Measurements from ENCODE around the gene INAFM2. TPM values are rescaled to one million over a fixed set of nuclear protein-coding genes. Genes with fewer than 3 reads are reported as not detected.
A peak's percentile ranks its signal among the peaks of the same experiment; 100 is the strongest.

The INAFM2 gene
- polyA plus RNA-seq, 1 donor from 2014 or later = 14.8 TPM

- Histone ChIP-seq H3K4me2 (ENCODE audit: low read length) (no peak overlapping the region), H3K9me2 (ENCODE audit: insufficient read depth, low read length) (no peaks in the 10 kb centered on the region), H3K27me3 (ENCODE audit: insufficient read depth, low read depth, low read length) (no peaks in the 10 kb centered on the region), H4K20me1 (ENCODE audit: insufficient read depth) (no peaks in the 10 kb centered on the region), H3F3A (ENCODE audit: insufficient read depth, low read length, poor library complexity, severe bottlenecking) (no peaks in the 10 kb centered on the region), H3K4me3 (ENCODE audit: low read length) (peak overlapping the region; percentile 56), H3K9ac (ENCODE audit: low read length) (peak overlapping the region; percentile 20), H3K27ac (ENCODE audit: low read length) (no peak overlapping the region), H3K36me3 (ENCODE audit: insufficient read depth, low read length) (no peaks in the 10 kb centered on the region), H2AFZ (ENCODE audit: low read depth, low read length) (no peak overlapping the region), H3K9me3 (ENCODE audit: low read length) (no peaks in the 10 kb centered on the region), H3K79me2 (replicated peaks; ENCODE audit: insufficient read depth, low read length) (no peaks in the 10 kb centered on the region)
- TF ChIP-seq EZH2 (IDR thresholded peaks at IDR 0.05; ENCODE audit: borderline replicate concordance, insufficient read depth, low read length, poor library complexity, severe bottlenecking) (no peak), EP300 (conservative IDR thresholded peaks at IDR 0.05; ENCODE audit: poor library complexity, severe bottlenecking) (no peak), RAD21 (conservative IDR thresholded peaks at IDR 0.05) (no peak), TAF1 (IDR thresholded peaks at IDR 0.05; ENCODE audit: low read depth) (no peak)
- TF ChIP-seq, protein P1, sequence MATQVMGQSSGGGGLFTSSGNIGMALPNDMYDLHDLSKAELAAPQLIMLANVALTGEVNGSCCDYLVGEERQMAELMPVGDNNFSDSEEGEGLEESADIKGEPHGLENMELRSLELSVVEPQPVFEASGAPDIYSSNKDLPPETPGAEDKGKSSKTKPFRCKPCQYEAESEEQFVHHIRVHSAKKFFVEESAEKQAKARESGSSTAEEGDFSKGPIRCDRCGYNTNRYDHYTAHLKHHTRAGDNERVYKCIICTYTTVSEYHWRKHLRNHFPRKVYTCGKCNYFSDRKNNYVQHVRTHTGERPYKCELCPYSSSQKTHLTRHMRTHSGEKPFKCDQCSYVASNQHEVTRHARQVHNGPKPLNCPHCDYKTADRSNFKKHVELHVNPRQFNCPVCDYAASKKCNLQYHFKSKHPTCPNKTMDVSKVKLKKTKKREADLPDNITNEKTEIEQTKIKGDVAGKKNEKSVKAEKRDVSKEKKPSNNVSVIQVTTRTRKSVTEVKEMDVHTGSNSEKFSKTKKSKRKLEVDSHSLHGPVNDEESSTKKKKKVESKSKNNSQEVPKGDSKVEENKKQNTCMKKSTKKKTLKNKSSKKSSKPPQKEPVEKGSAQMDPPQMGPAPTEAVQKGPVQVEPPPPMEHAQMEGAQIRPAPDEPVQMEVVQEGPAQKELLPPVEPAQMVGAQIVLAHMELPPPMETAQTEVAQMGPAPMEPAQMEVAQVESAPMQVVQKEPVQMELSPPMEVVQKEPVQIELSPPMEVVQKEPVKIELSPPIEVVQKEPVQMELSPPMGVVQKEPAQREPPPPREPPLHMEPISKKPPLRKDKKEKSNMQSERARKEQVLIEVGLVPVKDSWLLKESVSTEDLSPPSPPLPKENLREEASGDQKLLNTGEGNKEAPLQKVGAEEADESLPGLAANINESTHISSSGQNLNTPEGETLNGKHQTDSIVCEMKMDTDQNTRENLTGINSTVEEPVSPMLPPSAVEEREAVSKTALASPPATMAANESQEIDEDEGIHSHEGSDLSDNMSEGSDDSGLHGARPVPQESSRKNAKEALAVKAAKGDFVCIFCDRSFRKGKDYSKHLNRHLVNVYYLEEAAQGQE (IDR thresholded peaks at IDR 0.05; ENCODE audit: borderline replicate concordance) = no peak
- TF ChIP-seq, protein P2, sequence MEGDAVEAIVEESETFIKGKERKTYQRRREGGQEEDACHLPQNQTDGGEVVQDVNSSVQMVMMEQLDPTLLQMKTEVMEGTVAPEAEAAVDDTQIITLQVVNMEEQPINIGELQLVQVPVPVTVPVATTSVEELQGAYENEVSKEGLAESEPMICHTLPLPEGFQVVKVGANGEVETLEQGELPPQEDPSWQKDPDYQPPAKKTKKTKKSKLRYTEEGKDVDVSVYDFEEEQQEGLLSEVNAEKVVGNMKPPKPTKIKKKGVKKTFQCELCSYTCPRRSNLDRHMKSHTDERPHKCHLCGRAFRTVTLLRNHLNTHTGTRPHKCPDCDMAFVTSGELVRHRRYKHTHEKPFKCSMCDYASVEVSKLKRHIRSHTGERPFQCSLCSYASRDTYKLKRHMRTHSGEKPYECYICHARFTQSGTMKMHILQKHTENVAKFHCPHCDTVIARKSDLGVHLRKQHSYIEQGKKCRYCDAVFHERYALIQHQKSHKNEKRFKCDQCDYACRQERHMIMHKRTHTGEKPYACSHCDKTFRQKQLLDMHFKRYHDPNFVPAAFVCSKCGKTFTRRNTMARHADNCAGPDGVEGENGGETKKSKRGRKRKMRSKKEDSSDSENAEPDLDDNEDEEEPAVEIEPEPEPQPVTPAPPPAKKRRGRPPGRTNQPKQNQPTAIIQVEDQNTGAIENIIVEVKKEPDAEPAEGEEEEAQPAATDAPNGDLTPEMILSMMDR (IDR thresholded peaks at IDR 0.05; ENCODE audit: poor library complexity, severe bottlenecking) = no peak
Measured at GRCh38 chr15:40290545-40290917, 33.0 kb upstream of the INAFM2 start.

GRCh38 chr15:40290918-40291574 is 32.4 kb upstream of the INAFM2 start:
- no peaks in the 10 kb centered on the region for H4K20me1 ChIP-seq (ENCODE audit: insufficient read depth)
- H2AFZ ChIP-seq (ENCODE audit: low read depth, low read length) = peak overlapping the region; percentile 21
- TF ChIP-seq SMC3 (conservative IDR thresholded peaks at IDR 0.05; ENCODE audit: poor library complexity) = no peak
- TF ChIP-seq EP300 (conservative IDR thresholded peaks at IDR 0.05; ENCODE audit: poor library complexity, severe bottlenecking) = no peak
- TF ChIP-seq, protein P2 (IDR thresholded peaks at IDR 0.05; ENCODE audit: poor library complexity, severe bottlenecking) = no peak
- peak; percentile 39 for TF ChIP-seq TAF1 (IDR thresholded peaks at IDR 0.05; ENCODE audit: low read depth)
- TF ChIP-seq, protein P1 (IDR thresholded peaks at IDR 0.05; ENCODE audit: borderline replicate concordance) = no peak
- peak; percentile 49 for TF ChIP-seq MXI1 (conservative IDR thresholded peaks at IDR 0.05; ENCODE audit: poor library complexity, severe bottlenecking)
- peak overlapping the region; percentile 55 for H3K9ac ChIP-seq (ENCODE audit: low read length)
- no peaks in the 10 kb centered on the region for H3K36me3 ChIP-seq (ENCODE audit: insufficient read depth, low read length)
- no peak overlapping the region for H3K4me2 ChIP-seq (ENCODE audit: low read length)
- H3K79me2 ChIP-seq (replicated peaks; ENCODE audit: insufficient read depth, low read length) = no peaks in the 10 kb centered on the region
- H3K9me3 ChIP-seq (ENCODE audit: low read length) = no peaks in the 10 kb centered on the region
- no peaks in the 10 kb centered on the region for H3K27me3 ChIP-seq (ENCODE audit: insufficient read depth, low read depth, low read length)
- H3K9me2 ChIP-seq (ENCODE audit: insufficient read depth, low read length) = no peaks in the 10 kb centered on the region
- H3K4me3 ChIP-seq (ENCODE audit: low read length) = peak overlapping the region; percentile 56
- H3F3A ChIP-seq (ENCODE audit: insufficient read depth, low read length, poor library complexity, severe bottlenecking) = no peaks in the 10 kb centered on the region
- H3K27ac ChIP-seq (ENCODE audit: low read length) = no peak overlapping the region
